ENCODE results near the gene GANC. TPM values are rescaled to one million over a fixed set of nuclear protein-coding genes. Genes with fewer than 3 reads are reported as not detected.
"Not testable (repeated sequence)": the region's sequence is repeated elsewhere in the genome, so short reads cannot be mapped to it uniquely, and the experiment has no call there.

The GANC gene
- total RNA-seq, 2 donors from 2014 or later = 32.0 to 78.8 TPM

GRCh38 chr15:42331235-42331634 is 58.2 kb downstream of the GANC start:
- H3K9me3 ChIP-seq = peaks cover 7% of the 10 kb centered on the region
- H3K4me3 ChIP-seq = no peak overlapping the region
- no peaks in the 10 kb centered on the region for H3K4me1 ChIP-seq (ENCODE audit: control insufficient read depth in 1 of 2, low read depth in 2 of 2)
- no peaks in the 10 kb centered on the region for H3K27me3 ChIP-seq (replicated peaks; ENCODE audit: insufficient read depth)
- ATAC-seq (ENCODE audit: insufficient number of reproducible peaks, low FRiP score, low read depth) (no peak), DNase-seq (ENCODE audit: low spot score) (no peak)
- H3K36me3 ChIP-seq = peaks cover 14% of the 10 kb centered on the region
- H3K27ac ChIP-seq = no peak overlapping the region
- TF ChIP-seq CTCF (IDR thresholded peaks at IDR 0.05) = no peak

- ATAC-seq (ENCODE audit: insufficient number of reproducible peaks, low FRiP score, low read depth) (no peak), DNase-seq (ENCODE audit: low spot score) (no peak)
- Histone ChIP-seq H3K9me3 (peaks cover 7% of the 10 kb centered on the region), H3K4me3 (no peak overlapping the region), H3K27me3 (replicated peaks; ENCODE audit: insufficient read depth) (no peaks in the 10 kb centered on the region), H3K36me3 (peaks cover 12% of the 10 kb centered on the region), H3K27ac (no peak overlapping the region), H3K4me1 (ENCODE audit: control insufficient read depth in 1 of 2, low read depth in 2 of 2) (no peaks in the 10 kb centered on the region)
- no peak for TF ChIP-seq CTCF (IDR thresholded peaks at IDR 0.05)
Observed at GRCh38 chr15:42332331-42332730, 59.3 kb downstream of the GANC start.

GRCh38 chr15:42335074-42335473 is 62.1 kb downstream of the GANC start:
- no peak for ATAC-seq (ENCODE audit: insufficient number of reproducible peaks, low FRiP score, low read depth)

GRCh38 chr15:42336650-42337049 is 63.6 kb downstream of the GANC start:
- H3K36me3 ChIP-seq; H3K27me3 ChIP-seq (replicated peaks; ENCODE audit: insufficient read depth); H3K27ac ChIP-seq; DNase-seq (ENCODE audit: low spot score); H3K4me1 ChIP-seq (ENCODE audit: control insufficient read depth in 1 of 2, low read depth in 2 of 2); H3K9me3 ChIP-seq; ATAC-seq (ENCODE audit: insufficient number of reproducible peaks, low FRiP score, low read depth); H3K4me3 ChIP-seq: not testable (repeated sequence)

More at GRCh38 chr15:42335074-42335473, 62.1 kb downstream of the GANC start:
- Histone ChIP-seq H3K27me3 (replicated peaks; ENCODE audit: insufficient read depth) (no peaks in the 10 kb centered on the region), H3K27ac (no peak overlapping the region), H3K4me1 (ENCODE audit: control insufficient read depth in 1 of 2, low read depth in 2 of 2) (no peaks in the 10 kb centered on the region), H3K4me3 (no peak overlapping the region), H3K9me3 (peaks cover 7% of the 10 kb centered on the region), H3K36me3 (peaks cover 6% of the 10 kb centered on the region)
- no peak for DNase-seq (ENCODE audit: low spot score)
- no peak for TF ChIP-seq CTCF (IDR thresholded peaks at IDR 0.05)

GRCh38 chr15:42337104-42337503 is 64.1 kb downstream of the GANC start:
- not testable (repeated sequence) for H3K36me3 ChIP-seq; H3K27me3 ChIP-seq (replicated peaks; ENCODE audit: insufficient read depth); H3K9me3 ChIP-seq; H3K27ac ChIP-seq; DNase-seq (ENCODE audit: low spot score); ATAC-seq (ENCODE audit: insufficient number of reproducible peaks, low FRiP score, low read depth); H3K4me1 ChIP-seq (ENCODE audit: control insufficient read depth in 1 of 2, low read depth in 2 of 2); H3K4me3 ChIP-seq

- Histone ChIP-seq H3K9me3 (peaks cover 7% of the 10 kb centered on the region), H3K4me3 (no peak overlapping the region), H3K4me1 (ENCODE audit: control insufficient read depth in 1 of 2, low read depth in 2 of 2) (no peaks in the 10 kb centered on the region), H3K36me3 (peaks cover 7% of the 10 kb centered on the region), H3K27ac (no peak overlapping the region), H3K27me3 (replicated peaks; ENCODE audit: insufficient read depth) (no peaks in the 10 kb centered on the region)
- no peak for TF ChIP-seq CTCF (IDR thresholded peaks at IDR 0.05)
- ATAC-seq (ENCODE audit: insufficient number of reproducible peaks, low FRiP score, low read depth) = no peak
- DNase-seq (ENCODE audit: low spot score) = no peak
Observed at GRCh38 chr15:42338500-42338899, 65.5 kb downstream of the GANC start.
